Embryonic facial prominence (tissue), 1 donor: ENCODE data around the gene SMARCA2.

ENCODE experiments used
- DNase-seq: peaks from one replicate; pipeline ENCODE4 v3.0.0-alpha.2; 2016; ENCODE audit errors: extremely low spot score

SMARCA2 gene

DNA sequence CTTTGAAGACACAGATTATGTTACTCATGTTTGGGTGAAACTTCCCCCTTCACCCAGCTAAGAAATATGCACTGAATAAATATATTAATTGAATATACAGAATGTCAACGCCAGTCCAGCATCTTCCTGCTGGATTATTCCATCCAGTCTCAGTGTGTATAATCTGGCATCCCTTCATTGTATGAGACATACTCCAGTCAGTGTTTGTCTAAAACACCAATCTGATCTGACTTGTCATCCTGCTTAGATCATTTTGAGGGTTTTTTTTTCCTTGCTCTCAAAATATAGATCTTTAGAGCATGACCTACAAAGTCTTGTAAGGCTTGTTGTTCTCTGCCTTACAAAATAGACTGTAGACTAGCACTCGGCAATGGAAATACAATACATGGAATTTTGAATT lies 195.1 kb downstream of the SMARCA2 start:
- no peak for DNase-seq

GRCh38 chr9:2213830-2214468 lies 198.8 kb downstream of the SMARCA2 start:
- DNase-seq, result no peak

GRCh38 chr9:2214707-2215106 lies 199.6 kb downstream of the SMARCA2 start:
- no peak for DNase-seq

- no peak for DNase-seq
These were observed 200.8 kb downstream of the SMARCA2 start for GRCh38 chr9:2215921-2216441.

DNA sequence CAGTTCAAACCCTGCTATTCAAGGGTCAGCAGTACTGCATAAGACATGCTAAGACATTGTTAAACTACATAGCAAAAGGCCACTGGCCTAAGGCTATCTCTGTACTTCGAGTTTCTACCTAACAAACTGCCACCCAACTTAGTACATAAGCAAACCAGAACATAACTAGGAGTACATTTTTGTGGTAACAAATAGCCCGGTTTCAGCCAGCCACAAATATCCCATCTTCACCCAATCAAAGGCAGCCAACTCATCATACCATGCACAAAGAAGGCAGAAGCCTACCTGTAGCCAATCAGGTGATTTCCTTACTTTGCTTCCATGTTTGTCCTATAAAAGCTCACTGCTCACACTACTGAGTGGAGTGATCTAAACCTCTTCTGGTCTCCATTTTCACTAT lies 201.4 kb downstream of the SMARCA2 start:
- no peak for DNase-seq

DNA sequence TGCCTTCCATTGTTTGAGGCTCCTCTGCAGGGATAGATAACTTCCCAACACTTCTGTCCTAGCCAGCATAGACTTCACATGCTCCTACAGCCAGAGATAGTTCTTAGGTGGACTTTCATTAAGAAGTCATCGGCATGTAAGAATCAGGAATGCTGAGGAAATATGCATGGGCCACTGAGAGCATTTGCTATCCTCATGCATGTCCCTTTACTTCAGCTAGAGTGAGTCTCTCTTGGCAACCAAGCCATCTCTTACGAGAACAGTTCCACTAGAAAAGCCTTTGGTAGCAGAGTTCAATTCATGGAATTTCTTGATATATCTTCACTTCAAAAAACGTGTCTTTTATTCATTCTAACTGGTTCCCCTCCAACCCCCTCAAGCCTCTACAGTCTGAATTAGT lies 202.4 kb downstream of the SMARCA2 start:
- no peak for DNase-seq

GRCh38 chr9:2220036-2220435 lies 204.9 kb downstream of the SMARCA2 start:
- DNase-seq, result no peak

GRCh38 chr9:2227144-2227867 lies 212.2 kb downstream of the SMARCA2 start:
- DNase-seq, result no peak

DNA sequence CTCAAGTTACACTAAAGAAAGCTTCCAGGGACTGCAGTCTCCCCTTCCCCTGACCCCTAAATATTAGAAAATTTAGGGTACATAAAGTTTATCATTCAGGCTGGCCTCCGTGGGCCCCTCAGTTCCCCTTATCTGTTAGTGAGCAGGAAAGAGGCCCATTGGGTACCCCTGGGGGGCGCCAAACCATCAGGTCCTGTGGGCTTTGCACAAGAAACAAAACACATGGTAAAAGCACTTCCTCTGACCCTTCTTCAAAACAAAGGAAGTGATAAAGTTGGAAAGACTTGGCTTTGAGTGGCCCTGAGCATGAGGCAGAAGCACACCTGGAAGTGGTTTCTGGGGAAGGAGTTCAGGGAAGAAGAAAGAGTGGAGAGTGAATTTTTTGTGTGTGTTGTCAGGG lies 213.0 kb downstream of the SMARCA2 start:
- DNase-seq, result no peak

DNA sequence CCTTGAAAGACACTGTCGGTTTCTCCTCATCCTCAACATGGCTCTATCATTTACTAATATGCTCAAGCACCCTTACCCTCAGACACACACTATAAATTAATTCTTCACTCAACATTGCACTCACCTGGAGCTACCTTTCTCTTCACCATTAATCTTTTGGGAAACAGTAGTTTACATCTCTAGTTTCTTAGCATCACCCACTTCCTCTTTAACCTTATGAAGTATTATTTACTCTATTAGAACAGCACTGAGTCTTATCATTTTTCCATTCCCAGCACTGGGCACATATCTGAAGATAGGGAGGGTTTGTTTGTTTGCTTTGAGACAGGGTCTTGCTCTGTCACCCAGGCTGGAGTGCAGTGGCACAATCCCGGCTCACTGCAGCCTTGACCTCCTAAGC lies 213.5 kb downstream of the SMARCA2 start:
- DNase-seq, result no peak

DNA sequence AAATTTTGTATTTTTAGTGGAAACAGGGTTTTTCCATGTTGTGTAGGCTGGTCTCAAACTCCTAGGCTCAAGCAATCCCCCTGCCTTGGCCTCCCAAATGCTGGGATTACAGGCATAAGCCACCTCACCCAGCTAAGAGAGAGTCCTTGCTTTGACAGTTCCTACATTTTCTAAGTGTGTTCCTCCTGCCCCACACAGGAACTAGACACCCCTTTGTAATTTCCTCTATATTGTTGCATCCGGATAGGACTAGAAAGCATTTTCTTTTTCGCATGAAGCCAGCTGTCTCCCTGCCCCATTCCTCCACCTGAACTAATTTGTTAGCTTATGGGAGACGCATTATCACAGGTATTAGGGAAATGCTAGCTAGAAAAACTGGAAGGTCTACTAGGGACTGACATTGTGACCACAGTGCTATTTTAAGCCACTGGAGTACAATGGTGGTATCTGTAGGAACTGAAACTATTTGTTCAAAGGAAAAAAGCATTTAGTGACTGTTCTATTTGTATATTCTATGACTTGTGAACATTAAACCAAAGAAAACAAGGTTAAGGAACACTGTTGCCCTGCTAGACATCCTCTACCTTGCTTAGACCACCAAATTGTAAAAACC lies 214.1 kb downstream of the SMARCA2 start:
- DNase-seq, result no peak

- no peak for DNase-seq
These were observed 215.2 kb downstream of the SMARCA2 start for GRCh38 chr9:2230362-2230761.

GRCh38 chr9:2231101-2231500 lies 216.0 kb downstream of the SMARCA2 start:
- DNase-seq, result no peak

DNA sequence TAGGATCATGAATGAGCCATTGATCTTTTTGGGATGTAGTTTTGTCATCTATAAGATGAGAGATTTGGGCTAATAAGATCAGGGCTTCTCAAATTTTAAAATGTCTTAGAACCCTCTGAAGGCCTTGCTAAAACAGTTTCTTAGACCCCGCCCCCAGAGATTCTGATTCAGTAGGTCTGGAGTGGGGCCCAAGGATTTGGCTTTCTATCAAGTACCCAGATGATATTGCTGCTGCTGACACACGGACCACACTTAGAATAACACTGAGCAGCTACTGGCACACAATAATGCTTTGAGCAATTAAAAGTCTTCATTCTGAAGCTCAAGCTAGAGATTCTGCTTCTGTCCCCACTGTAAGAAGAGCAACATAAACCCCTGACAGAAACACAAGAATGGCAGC lies 216.7 kb downstream of the SMARCA2 start:
- DNase-seq, result no peak

DNA sequence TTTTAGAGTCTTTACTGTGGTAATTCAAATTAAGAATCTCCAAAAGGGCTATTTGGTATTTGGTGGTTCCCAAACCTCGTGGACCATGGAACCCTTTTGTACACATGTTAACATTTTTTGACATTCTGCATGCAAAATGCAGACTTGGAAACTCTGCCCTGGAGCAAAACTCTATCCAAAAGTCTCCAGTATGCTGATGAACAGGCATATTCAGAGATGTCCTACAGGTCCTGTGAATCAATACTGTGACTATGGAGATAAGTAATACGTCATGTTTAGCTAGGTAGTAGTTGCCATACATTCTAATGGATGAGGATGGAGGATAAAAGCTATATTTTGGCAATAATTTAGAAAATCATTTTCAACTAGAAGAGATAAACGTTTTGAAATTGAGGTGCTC lies 218.1 kb downstream of the SMARCA2 start:
- no peak for DNase-seq

- DNase-seq, result no peak
These were observed 219.3 kb downstream of the SMARCA2 start for GRCh38 chr9:2234371-2234893.

DNA sequence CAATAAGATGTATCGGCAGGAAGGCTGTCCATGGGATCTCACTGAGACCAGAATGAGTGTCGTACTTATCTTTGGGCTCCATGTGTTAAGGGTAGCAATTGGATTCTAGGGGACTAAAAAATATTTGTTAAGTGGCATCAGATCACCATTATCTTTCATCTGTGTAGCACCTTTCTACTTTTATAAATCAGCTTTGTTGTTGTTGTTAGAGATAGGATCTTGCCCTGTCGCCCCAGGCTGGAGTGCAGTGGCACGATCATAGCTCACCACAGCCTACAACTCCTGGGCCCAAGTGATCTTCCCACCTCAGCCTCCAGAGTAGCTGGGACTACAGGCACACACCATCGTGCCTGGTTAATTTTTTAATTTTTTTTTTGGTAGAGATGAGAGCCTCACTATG lies 220.5 kb downstream of the SMARCA2 start:
- no peak for DNase-seq

- no peak for DNase-seq
These were observed 221.7 kb downstream of the SMARCA2 start for GRCh38 chr9:2236850-2237249.

- DNase-seq, result peak; percentile 62
These were observed 226.3 kb downstream of the SMARCA2 start for GRCh38 chr9:2241461-2241835.

- DNase-seq, result peak; percentile 87
These were observed 226.9 kb downstream of the SMARCA2 start for GRCh38 chr9:2241836-2242741.

DNA sequence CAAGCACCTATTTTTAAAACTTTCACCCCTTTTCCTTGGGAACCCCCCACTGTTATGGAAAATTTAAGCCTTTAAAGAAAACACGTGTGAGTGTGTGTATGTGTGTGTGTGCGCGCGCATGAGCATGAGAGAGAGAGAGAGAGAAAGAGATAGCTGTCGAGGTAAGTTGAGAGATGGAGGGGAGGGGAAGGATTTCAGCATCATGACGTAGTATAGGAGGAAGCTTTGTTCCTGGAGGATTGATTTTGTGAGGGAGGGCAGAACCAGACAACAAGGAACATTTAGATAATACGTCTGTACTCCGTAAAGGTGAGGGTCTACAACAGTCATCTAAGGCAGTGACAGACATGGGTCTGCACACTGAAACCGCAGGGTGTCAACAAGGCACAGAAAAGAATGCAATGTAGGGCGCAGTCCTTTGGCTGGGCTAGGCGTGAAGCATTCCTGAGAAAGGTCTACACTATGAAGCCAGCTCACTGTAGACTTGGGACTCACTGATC lies 227.7 kb downstream of the SMARCA2 start:
- peak; percentile 25 for DNase-seq
